ENCODE data around the gene RSAD1.

DNA sequence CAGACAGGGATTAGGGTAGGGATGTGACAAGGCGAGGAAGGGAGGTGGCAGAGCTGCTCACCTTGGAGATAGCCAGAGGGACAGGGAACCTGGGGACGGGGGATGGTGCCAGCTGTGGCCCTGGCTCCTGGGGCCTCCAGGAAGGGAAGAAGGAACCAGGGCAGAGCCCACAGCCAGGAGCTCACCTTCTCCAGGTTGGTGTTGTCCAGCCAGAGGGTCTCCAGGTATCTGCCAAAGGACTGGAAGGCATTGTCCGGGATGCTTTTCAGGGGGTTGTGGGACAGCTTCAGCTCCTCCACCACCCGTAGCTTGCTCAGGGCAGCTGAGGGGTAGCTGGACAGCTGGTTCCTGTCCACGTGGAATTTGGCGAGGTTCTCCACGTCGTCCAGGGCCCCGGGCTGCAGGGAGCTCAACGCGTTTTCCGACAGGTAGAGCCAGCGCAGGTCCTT is 10.8 kb upstream of the RSAD1 start:
- TF ChIP-seq, protein P1, sequence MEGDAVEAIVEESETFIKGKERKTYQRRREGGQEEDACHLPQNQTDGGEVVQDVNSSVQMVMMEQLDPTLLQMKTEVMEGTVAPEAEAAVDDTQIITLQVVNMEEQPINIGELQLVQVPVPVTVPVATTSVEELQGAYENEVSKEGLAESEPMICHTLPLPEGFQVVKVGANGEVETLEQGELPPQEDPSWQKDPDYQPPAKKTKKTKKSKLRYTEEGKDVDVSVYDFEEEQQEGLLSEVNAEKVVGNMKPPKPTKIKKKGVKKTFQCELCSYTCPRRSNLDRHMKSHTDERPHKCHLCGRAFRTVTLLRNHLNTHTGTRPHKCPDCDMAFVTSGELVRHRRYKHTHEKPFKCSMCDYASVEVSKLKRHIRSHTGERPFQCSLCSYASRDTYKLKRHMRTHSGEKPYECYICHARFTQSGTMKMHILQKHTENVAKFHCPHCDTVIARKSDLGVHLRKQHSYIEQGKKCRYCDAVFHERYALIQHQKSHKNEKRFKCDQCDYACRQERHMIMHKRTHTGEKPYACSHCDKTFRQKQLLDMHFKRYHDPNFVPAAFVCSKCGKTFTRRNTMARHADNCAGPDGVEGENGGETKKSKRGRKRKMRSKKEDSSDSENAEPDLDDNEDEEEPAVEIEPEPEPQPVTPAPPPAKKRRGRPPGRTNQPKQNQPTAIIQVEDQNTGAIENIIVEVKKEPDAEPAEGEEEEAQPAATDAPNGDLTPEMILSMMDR (IDR thresholded peaks at IDR 0.05; ENCODE audit: low read depth, low read length, poor library complexity, severe bottlenecking): no peak
- no peak for TF ChIP-seq EZH2phosphoT487 (IDR thresholded peaks at IDR 0.05; ENCODE audit: borderline replicate concordance, low read length)
